ENCODE measurements around the gene GAPVD1.

Gene GAPVD1

GRCh38 chr9:125329978-125330377 lies 68.4 kb downstream of the GAPVD1 start:
- H3K27me3 ChIP-seq (ENCODE audit: control insufficient read depth, insufficient read depth, low read length), result no peaks in the 10 kb centered on the region
- H3K9me3 ChIP-seq (ENCODE audit: control insufficient read depth, low read length), result no peaks in the 10 kb centered on the region
- no peaks in the 10 kb centered on the region for H3K36me3 ChIP-seq (ENCODE audit: control insufficient read depth, insufficient read depth, low read length)
- no peaks in the 10 kb centered on the region for H3K4me1 ChIP-seq (ENCODE audit: control insufficient read depth, insufficient read depth, low read length)
- no peak overlapping the region for H3K9ac ChIP-seq (ENCODE audit: low read length)
- no peak overlapping the region for H3K4me3 ChIP-seq (ENCODE audit: low read length)

GRCh38 chr9:125330587-125330986 lies 69.0 kb downstream of the GAPVD1 start:
- no peaks in the 10 kb centered on the region for H3K36me3 ChIP-seq (ENCODE audit: control insufficient read depth, insufficient read depth, low read length)
- no peaks in the 10 kb centered on the region for H3K9me3 ChIP-seq (ENCODE audit: control insufficient read depth, low read length)
- no peak overlapping the region for H3K4me3 ChIP-seq (ENCODE audit: low read length)
- H3K27me3 ChIP-seq (ENCODE audit: control insufficient read depth, insufficient read depth, low read length), result no peaks in the 10 kb centered on the region
- H3K9ac ChIP-seq (ENCODE audit: low read length), result no peak overlapping the region
- H3K4me1 ChIP-seq (ENCODE audit: control insufficient read depth, insufficient read depth, low read length), result no peaks in the 10 kb centered on the region

- H3K9me3 ChIP-seq (ENCODE audit: control insufficient read depth, low read length), result no peaks in the 10 kb centered on the region
- H3K27me3 ChIP-seq (ENCODE audit: control insufficient read depth, insufficient read depth, low read length), result no peaks in the 10 kb centered on the region
- no peak overlapping the region for H3K9ac ChIP-seq (ENCODE audit: low read length)
- no peak overlapping the region for H3K4me3 ChIP-seq (ENCODE audit: low read length)
- H3K4me1 ChIP-seq (ENCODE audit: control insufficient read depth, insufficient read depth, low read length), result no peaks in the 10 kb centered on the region
- peaks cover 2% of the 10 kb centered on the region for H3K36me3 ChIP-seq (ENCODE audit: control insufficient read depth, insufficient read depth, low read length)
Measured at GRCh38 chr9:125332527-125332926, 70.9 kb downstream of the GAPVD1 start.

GRCh38 chr9:125337236-125337635 lies 75.6 kb downstream of the GAPVD1 start:
- Histone ChIP-seq H3K36me3 (ENCODE audit: control insufficient read depth, insufficient read depth, low read length) (peaks cover 5% of the 10 kb centered on the region), H3K9me3 (ENCODE audit: control insufficient read depth, low read length) (no peaks in the 10 kb centered on the region), H3K4me3 (ENCODE audit: low read length) (no peak overlapping the region), H3K27me3 (ENCODE audit: control insufficient read depth, insufficient read depth, low read length) (no peaks in the 10 kb centered on the region), H3K9ac (ENCODE audit: low read length) (no peak overlapping the region), H3K4me1 (ENCODE audit: control insufficient read depth, insufficient read depth, low read length) (no peaks in the 10 kb centered on the region)

GRCh38 chr9:125338929-125339328 lies 77.3 kb downstream of the GAPVD1 start:
- Histone ChIP-seq H3K9me3 (ENCODE audit: control insufficient read depth, low read length) (no peaks in the 10 kb centered on the region), H3K4me3 (ENCODE audit: low read length) (no peak overlapping the region), H3K27me3 (ENCODE audit: control insufficient read depth, insufficient read depth, low read length) (no peaks in the 10 kb centered on the region), H3K36me3 (ENCODE audit: control insufficient read depth, insufficient read depth, low read length) (peaks cover 5% of the 10 kb centered on the region), H3K9ac (ENCODE audit: low read length) (no peak overlapping the region), H3K4me1 (ENCODE audit: control insufficient read depth, insufficient read depth, low read length) (no peaks in the 10 kb centered on the region)

GRCh38 chr9:125341566-125341965 lies 79.9 kb downstream of the GAPVD1 start:
- H3K4me3 ChIP-seq (ENCODE audit: low read length), result no peak overlapping the region

GRCh38 chr9:125343518-125344275 lies 82.1 kb downstream of the GAPVD1 start:
- no peaks in the 10 kb centered on the region for H3K36me3 ChIP-seq (ENCODE audit: control insufficient read depth, insufficient read depth, low read length)
- no peak overlapping the region for H3K9ac ChIP-seq (ENCODE audit: low read length)
- no peaks in the 10 kb centered on the region for H3K4me1 ChIP-seq (ENCODE audit: control insufficient read depth, insufficient read depth, low read length)
- H3K27me3 ChIP-seq (ENCODE audit: control insufficient read depth, insufficient read depth, low read length), result no peaks in the 10 kb centered on the region
- no peak overlapping the region for H3K4me3 ChIP-seq (ENCODE audit: low read length)
- H3K9me3 ChIP-seq (ENCODE audit: control insufficient read depth, low read length), result no peaks in the 10 kb centered on the region

More at GRCh38 chr9:125341566-125341965, 79.9 kb downstream of the GAPVD1 start:
- Histone ChIP-seq H3K9ac (ENCODE audit: low read length) (no peak overlapping the region), H3K4me1 (ENCODE audit: control insufficient read depth, insufficient read depth, low read length) (no peaks in the 10 kb centered on the region), H3K36me3 (ENCODE audit: control insufficient read depth, insufficient read depth, low read length) (peaks cover 5% of the 10 kb centered on the region), H3K27me3 (ENCODE audit: control insufficient read depth, insufficient read depth, low read length) (no peaks in the 10 kb centered on the region), H3K9me3 (ENCODE audit: control insufficient read depth, low read length) (no peaks in the 10 kb centered on the region)

GRCh38 chr9:125346080-125346732 lies 84.6 kb downstream of the GAPVD1 start:
- H3K9me3 ChIP-seq (ENCODE audit: control insufficient read depth, low read length), result no peaks in the 10 kb centered on the region
- no peaks in the 10 kb centered on the region for H3K27me3 ChIP-seq (ENCODE audit: control insufficient read depth, insufficient read depth, low read length)
- H3K4me1 ChIP-seq (ENCODE audit: control insufficient read depth, insufficient read depth, low read length), result no peaks in the 10 kb centered on the region
- no peak overlapping the region for H3K4me3 ChIP-seq (ENCODE audit: low read length)
- no peaks in the 10 kb centered on the region for H3K36me3 ChIP-seq (ENCODE audit: control insufficient read depth, insufficient read depth, low read length)
- H3K9ac ChIP-seq (ENCODE audit: low read length), result no peak overlapping the region

DNA sequence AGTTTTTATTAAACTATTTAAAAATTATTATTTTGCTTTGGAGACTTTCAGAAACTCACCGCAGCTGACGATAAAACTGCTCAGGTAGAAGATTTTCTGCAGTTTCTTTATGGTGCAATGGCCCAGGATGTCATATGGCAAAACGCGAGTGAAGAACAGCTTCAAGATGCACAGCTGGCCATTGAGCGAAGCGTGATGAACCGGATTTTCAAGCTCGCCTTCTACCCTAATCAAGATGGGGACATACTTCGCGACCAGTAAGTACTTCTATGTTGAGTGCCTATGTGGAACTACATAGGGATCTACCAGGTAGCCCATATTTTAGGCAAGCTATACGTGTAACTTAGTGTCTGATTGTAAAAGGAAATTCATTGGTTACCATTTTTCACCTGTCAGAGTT lies 94.0 kb downstream of the GAPVD1 start:
- Histone ChIP-seq H3K36me3 (ENCODE audit: control insufficient read depth, insufficient read depth, low read length) (no peaks in the 10 kb centered on the region), H3K27me3 (ENCODE audit: control insufficient read depth, insufficient read depth, low read length) (no peaks in the 10 kb centered on the region), H3K4me1 (ENCODE audit: control insufficient read depth, insufficient read depth, low read length) (no peaks in the 10 kb centered on the region), H3K9ac (ENCODE audit: low read length) (no peak overlapping the region), H3K4me3 (ENCODE audit: low read length) (no peak overlapping the region), H3K9me3 (ENCODE audit: control insufficient read depth, low read length) (no peaks in the 10 kb centered on the region)

DNA sequence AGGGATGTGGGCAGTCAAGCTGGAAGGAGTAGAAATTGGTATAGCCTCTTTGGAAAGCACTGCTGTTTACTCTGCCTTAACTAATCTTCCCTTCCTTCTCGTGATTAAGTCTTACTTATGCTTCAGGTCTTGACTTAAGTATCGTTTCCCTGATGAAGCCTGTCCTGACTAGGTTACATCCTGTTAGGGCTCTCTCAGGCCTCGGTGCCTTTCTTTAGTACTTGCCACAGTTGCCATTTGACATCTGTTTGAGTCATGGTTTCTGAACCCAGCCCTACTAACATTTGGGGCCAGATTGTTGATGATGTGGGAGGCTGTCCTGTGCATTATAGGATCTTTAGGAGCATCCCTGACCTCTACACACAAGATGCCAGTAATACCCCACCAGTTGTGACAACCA lies 94.4 kb downstream of the GAPVD1 start:
- Histone ChIP-seq H3K4me3 (ENCODE audit: low read length) (no peak overlapping the region), H3K4me1 (ENCODE audit: control insufficient read depth, insufficient read depth, low read length) (no peaks in the 10 kb centered on the region), H3K9me3 (ENCODE audit: control insufficient read depth, low read length) (no peaks in the 10 kb centered on the region), H3K9ac (ENCODE audit: low read length) (no peak overlapping the region), H3K36me3 (ENCODE audit: control insufficient read depth, insufficient read depth, low read length) (no peaks in the 10 kb centered on the region), H3K27me3 (ENCODE audit: control insufficient read depth, insufficient read depth, low read length) (no peaks in the 10 kb centered on the region)

GRCh38 chr9:125359011-125359410 lies 97.4 kb downstream of the GAPVD1 start:
- Histone ChIP-seq H3K36me3 (ENCODE audit: control insufficient read depth, insufficient read depth, low read length) (no peaks in the 10 kb centered on the region), H3K4me1 (ENCODE audit: control insufficient read depth, insufficient read depth, low read length) (no peaks in the 10 kb centered on the region), H3K27me3 (ENCODE audit: control insufficient read depth, insufficient read depth, low read length) (no peaks in the 10 kb centered on the region), H3K9me3 (ENCODE audit: control insufficient read depth, low read length) (no peaks in the 10 kb centered on the region), H3K9ac (ENCODE audit: low read length) (no peak overlapping the region), H3K4me3 (ENCODE audit: low read length) (no peak overlapping the region)

DNA sequence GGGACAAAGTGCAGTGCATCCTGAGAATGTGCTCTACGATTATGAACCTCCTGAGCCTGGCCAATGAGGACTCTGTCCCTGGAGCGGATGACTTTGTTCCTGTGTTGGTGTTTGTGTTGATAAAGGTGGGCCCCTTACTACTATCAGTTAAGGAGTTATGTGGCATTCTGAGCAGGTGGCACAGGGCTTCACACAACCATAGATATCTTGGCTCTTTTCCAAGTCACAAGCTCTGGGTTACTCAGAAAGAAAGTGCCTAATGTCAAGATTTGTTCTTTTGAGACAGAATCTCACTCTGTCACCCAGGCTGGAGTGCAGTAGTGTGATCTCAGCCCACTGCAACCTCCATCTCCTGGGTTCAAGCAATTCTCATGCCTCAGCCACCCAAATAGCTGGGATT lies 99.0 kb downstream of the GAPVD1 start:
- Histone ChIP-seq H3K4me3 (ENCODE audit: low read length) (no peak overlapping the region), H3K9ac (ENCODE audit: low read length) (no peak overlapping the region), H3K27me3 (ENCODE audit: control insufficient read depth, insufficient read depth, low read length) (no peaks in the 10 kb centered on the region), H3K9me3 (ENCODE audit: control insufficient read depth, low read length) (no peaks in the 10 kb centered on the region), H3K36me3 (ENCODE audit: control insufficient read depth, insufficient read depth, low read length) (no peaks in the 10 kb centered on the region), H3K4me1 (ENCODE audit: control insufficient read depth, insufficient read depth, low read length) (no peaks in the 10 kb centered on the region)

All from mucosa of stomach (tissue), 1 donor.